Activated CD8-positive, alpha-beta memory T cell treated with anti-CD3 and anti-CD28 coated beads, Interleukin-2, amount 10 ng/mL, durations not matched to agents 7 days and 5 days (primary cell): Measurements from ENCODE around the gene LMO4. TPM values are rescaled to one million over a fixed set of nuclear protein-coding genes. Genes with fewer than 3 reads are reported as not detected.

Source experiments
- ATAC-seq: fragments of 150-1000 bp; cut with Tn5 transposase; one replicate; pipeline ENCODE4 v1.10.0; 2021; ENCODE audit warnings: moderate library complexity
- CTCF ChIA-PET: fragments of 350-600 bp; sonication (Branson Sonifier 250); formaldehyde crosslinking; loops from one replicate; lab custom pipeline; 2021; ENCODE audit warnings: antibody characterized with exemption; lab: Charles Lee
- DNase-seq: peaks from one replicate; pipeline ENCODE4 v3.0.0-alpha.2; 2020
- H3K27ac Mint-ChIP-seq: one replicate; pipeline ENCODE4 v1.8.0; 2021; ENCODE audit warnings: mild to moderate bottlenecking, mixed read lengths
- H3K27me3 Mint-ChIP-seq: one replicate; pipeline ENCODE4 v1.8.0; 2021; ENCODE audit warnings: mixed read lengths
- H3K36me3 Mint-ChIP-seq: one replicate; pipeline ENCODE4 v1.8.0; 2021; ENCODE audit warnings: mild to moderate bottlenecking, mixed read lengths
- H3K4me1 Mint-ChIP-seq: one replicate; pipeline ENCODE4 v1.8.0; 2021; ENCODE audit warnings: mixed read lengths
- H3K4me3 Mint-ChIP-seq: one replicate; pipeline ENCODE4 v1.8.0; 2021; ENCODE audit warnings: mild to moderate bottlenecking, moderate library complexity, mixed read lengths
- H3K9me3 Mint-ChIP-seq: one replicate; pipeline ENCODE4 v1.8.0; 2022; ENCODE audit warnings: low read depth, mixed read lengths
- total RNA-seq, 2 experiments: library from RNA; stranded (reverse); gene quantifications; one replicate each; pipeline ENCODE4 v1.2.3, GENCODE V29; 2021

Gene LMO4
- total RNA-seq, 2 experiments from 2014 or later: 49.2 to 63.7 TPM

DNA sequence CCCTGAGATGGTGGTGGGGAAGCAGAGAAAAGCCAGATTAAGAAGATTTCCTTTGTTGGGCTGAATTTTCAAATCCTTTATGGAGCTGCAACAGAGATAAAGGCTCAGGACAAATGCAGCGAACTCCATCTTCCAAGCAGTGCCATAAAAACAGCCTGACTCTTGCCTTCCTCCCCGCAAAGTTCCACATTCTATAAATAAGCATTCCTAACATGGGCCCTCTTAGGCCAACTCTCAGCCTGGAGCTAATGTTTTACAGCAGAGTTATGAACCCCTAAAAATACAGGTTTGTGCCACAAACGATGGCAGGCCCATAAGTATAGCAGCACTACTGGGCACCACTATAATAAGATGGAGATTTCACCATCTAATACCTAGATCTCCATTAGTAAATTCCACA lies 27.2 kb downstream of the LMO4 start:
- H3K36me3 Mint-ChIP-seq: peaks cover 10% of the 10 kb centered on the region
- CTCF ChIA-PET: no interaction called here
- no peak for ATAC-seq
- H3K9me3 Mint-ChIP-seq: no peaks in the 10 kb centered on the region
- DNase-seq: no peak
- peaks cover 7% of the 10 kb centered on the region for H3K4me1 Mint-ChIP-seq
- H3K4me3 Mint-ChIP-seq: no peak overlapping the region
- H3K27ac Mint-ChIP-seq: no peak overlapping the region
- H3K27me3 Mint-ChIP-seq: no peaks in the 10 kb centered on the region

DNA sequence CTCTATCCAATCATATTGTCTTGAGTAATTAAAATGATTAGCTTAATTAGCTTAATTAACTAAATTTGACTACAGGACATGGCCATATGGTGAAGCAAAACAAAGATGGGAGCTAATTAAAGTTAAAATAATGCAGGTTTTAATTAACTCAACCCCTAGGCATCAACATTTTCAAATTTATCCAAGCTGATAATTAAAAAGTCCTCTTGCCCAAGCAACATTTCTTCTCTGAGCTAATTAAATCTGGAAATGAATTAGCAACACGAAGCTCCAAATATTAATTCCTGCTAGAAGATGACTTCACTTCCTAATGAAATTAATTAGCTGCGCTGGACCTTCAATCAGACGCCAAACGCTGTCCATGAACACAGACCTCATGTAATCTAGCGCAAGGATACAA lies 27.9 kb downstream of the LMO4 start:
- Mint-ChIP-seq H3K4me1 (peaks cover 7% of the 10 kb centered on the region), H3K4me3 (no peak overlapping the region), H3K36me3 (peaks cover 10% of the 10 kb centered on the region), H3K27ac (no peak overlapping the region), H3K9me3 (no peaks in the 10 kb centered on the region), H3K27me3 (no peaks in the 10 kb centered on the region)
- CTCF ChIA-PET: no interaction called here
- DNase-seq (no peak), ATAC-seq (no peak)

DNA sequence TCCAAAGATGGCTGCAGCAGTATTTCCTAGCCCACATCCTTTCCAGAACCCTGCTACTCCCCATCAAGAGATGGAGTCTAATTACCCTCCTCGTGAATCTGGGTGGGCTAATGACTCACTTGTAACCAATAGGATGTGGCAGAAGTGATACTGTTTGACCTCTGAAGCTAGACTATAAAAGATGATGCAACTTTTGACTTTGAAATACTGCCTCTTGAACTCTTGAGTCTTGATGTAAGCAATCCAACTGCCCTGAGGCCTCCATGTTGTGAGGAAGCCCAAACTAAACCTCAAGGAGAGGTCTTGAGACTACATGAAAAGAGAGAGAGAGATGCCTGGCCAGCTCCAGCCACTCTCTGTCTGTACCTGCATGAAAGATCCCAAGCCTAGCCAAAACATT lies 29.5 kb downstream of the LMO4 start:
- H3K27me3 Mint-ChIP-seq: no peaks in the 10 kb centered on the region
- CTCF ChIA-PET: interaction anchor here (1.4 kb wide), 1 partner anchor 24 kb away, joined by 3 read pairs; no protein-coding TSS in a partner anchor

DNA sequence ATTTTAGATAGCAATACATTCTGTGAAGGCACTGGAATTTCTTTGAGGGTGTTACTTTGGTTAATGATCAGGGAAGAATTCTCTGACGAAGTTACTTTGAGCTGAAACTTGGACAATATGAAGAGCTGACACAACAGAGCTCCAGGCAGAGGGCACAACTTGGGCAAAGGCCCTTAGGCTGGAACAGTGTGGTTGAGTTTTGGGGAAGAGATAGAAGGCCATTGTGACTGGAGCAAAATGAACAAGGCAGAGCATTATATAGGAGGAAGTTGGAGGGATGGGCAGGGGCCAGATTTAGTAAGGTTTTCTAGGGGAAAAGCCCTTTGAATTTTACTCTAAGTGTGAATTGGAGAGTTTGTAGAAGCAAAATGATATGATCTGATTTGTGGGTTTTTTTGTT lies 30.9 kb downstream of the LMO4 start:
- no peak for ATAC-seq
- Mint-ChIP-seq H3K27me3 (no peaks in the 10 kb centered on the region), H3K9me3 (no peaks in the 10 kb centered on the region), H3K4me1 (peaks cover 12% of the 10 kb centered on the region), H3K4me3 (no peak overlapping the region), H3K27ac (no peak overlapping the region), H3K36me3 (peaks cover 10% of the 10 kb centered on the region)
- CTCF ChIA-PET: no interaction called here
- no peak for DNase-seq

More for the DNA sequence above, 29.5 kb downstream of the LMO4 start:
- ATAC-seq (no peak), DNase-seq (no peak)
- Mint-ChIP-seq H3K4me3 (no peak overlapping the region), H3K36me3 (peaks cover 10% of the 10 kb centered on the region), H3K27ac (no peak overlapping the region), H3K9me3 (no peaks in the 10 kb centered on the region), H3K4me1 (peaks cover 12% of the 10 kb centered on the region)

DNA sequence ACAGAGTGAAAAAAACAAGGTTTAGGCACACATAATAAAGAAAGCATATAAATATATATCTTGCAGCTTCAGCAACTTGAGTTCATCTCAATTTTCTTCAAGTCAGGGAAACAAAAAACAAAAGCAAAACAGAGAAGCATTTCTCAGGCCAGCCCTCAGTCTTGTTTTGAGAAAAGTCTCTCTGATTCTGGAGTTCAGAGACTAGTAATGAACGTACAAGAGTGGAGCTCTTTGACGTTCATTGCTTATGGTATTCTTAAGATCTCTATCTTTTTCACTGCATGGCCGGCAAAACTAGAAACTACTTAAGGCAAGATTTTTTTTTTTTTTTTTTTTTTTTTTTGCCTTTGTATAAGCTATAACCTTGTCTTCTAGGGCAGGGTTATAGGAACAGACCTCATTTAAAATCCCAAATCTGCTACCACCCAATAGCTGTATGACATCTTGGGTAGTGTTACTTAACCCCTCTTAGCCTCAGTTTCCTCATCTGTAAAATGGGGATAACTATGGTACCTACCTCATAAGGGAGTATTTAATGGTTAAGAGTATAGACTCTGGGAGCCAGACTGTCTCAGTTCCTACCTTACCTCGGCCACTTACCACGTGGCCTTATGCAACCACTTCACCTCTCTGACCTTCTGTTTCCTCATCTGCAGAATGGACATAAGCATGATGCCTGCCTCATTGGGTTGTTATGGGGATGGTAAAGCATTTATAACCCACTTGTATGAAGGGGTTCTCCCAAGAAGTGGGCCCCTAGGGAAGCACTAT lies 33.6 kb downstream of the LMO4 start:
- Mint-ChIP-seq H3K4me1 (peaks cover 12% of the 10 kb centered on the region), H3K27ac (no peak overlapping the region), H3K27me3 (no peaks in the 10 kb centered on the region), H3K4me3 (no peak overlapping the region), H3K36me3 (peaks cover 8% of the 10 kb centered on the region), H3K9me3 (no peaks in the 10 kb centered on the region)
- CTCF ChIA-PET: no interaction called here
- ATAC-seq (no peak), DNase-seq (no peak)

DNA sequence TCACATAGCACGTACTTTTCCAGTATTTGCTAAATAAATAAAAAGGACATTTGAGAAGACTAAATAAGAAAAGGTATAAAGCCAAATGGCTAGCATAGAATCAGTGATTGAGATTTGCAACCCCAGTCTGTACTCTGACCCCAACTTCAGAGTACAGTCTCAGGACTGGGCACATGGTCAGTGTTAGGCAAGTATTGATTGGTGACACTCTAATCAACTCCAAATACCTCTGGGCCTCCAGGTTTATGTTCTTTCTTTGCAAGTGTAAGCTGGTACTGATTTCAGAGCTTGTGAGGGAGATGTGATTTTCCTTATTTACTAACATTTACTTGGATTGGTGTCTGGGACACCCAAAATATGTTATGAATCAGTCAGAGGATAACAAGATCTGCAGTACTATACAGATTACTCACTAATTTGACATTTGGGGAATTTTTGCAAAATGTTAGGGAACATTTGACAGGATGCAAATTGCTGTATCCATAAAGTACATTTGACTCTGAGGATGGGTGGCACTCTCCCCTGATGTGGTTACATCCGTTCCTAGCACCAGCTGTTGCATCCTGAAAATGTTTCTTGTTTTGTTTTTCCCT lies 34.2 kb downstream of the LMO4 start:
- CTCF ChIA-PET: no interaction called here
- ATAC-seq (no peak), DNase-seq (no peak)
- Mint-ChIP-seq H3K4me1 (peaks cover 11% of the 10 kb centered on the region), H3K36me3 (peaks cover 8% of the 10 kb centered on the region), H3K4me3 (no peak overlapping the region), H3K27me3 (no peaks in the 10 kb centered on the region), H3K9me3 (no peaks in the 10 kb centered on the region), H3K27ac (no peak overlapping the region)

DNA sequence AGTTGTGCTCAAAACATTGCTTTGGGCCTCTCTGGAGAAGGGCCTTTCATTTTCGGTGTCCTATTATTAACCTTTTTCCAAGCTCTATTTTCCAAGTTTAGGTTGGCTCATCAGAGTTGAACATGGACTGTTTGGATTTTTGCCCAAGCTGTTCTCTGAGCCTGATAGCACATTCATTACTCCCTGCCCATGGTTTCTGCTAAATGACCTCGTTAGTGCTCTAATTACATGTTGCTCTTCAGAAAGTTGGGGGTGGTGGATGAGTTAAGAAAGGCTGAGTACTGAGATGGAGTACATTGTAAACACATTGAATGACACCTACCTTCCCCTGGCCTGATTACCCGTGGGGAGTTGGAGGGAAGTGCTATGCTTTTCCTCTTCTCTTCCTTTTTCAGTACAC lies 38.9 kb downstream of the LMO4 start:
- ATAC-seq (no peak), DNase-seq (no peak)
- Mint-ChIP-seq H3K4me3 (no peak overlapping the region), H3K4me1 (peaks cover 2% of the 10 kb centered on the region), H3K27ac (no peak overlapping the region), H3K36me3 (peaks cover 2% of the 10 kb centered on the region), H3K9me3 (no peaks in the 10 kb centered on the region), H3K27me3 (no peaks in the 10 kb centered on the region)
- CTCF ChIA-PET: no interaction called here

DNA sequence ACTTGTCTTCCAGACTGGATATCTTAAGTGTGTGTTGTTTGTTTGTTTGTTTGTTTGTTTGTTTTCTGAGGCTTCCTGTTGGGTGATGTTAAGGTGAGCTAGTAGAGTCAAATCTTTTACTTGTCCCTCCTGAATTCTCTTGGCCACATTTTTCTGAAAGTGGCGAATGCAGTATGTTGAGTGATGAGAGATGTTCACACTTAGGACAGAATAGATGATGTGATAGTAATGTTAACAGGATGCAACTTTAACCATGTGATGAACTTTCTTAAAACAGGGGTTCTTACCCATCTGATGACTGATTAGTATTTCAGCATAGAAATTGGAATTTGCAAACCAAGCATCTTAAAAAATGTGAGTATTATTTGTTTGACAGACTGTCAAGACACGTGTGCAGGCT lies 40.2 kb downstream of the LMO4 start:
- no peak for ATAC-seq
- peaks cover 2% of the 10 kb centered on the region for H3K4me1 Mint-ChIP-seq
- H3K9me3 Mint-ChIP-seq: no peaks in the 10 kb centered on the region
- no peak overlapping the region for H3K4me3 Mint-ChIP-seq
- no peak overlapping the region for H3K27ac Mint-ChIP-seq
- CTCF ChIA-PET: no interaction called here
- no peak for DNase-seq
- peaks cover 2% of the 10 kb centered on the region for H3K36me3 Mint-ChIP-seq
- H3K27me3 Mint-ChIP-seq: no peaks in the 10 kb centered on the region

DNA sequence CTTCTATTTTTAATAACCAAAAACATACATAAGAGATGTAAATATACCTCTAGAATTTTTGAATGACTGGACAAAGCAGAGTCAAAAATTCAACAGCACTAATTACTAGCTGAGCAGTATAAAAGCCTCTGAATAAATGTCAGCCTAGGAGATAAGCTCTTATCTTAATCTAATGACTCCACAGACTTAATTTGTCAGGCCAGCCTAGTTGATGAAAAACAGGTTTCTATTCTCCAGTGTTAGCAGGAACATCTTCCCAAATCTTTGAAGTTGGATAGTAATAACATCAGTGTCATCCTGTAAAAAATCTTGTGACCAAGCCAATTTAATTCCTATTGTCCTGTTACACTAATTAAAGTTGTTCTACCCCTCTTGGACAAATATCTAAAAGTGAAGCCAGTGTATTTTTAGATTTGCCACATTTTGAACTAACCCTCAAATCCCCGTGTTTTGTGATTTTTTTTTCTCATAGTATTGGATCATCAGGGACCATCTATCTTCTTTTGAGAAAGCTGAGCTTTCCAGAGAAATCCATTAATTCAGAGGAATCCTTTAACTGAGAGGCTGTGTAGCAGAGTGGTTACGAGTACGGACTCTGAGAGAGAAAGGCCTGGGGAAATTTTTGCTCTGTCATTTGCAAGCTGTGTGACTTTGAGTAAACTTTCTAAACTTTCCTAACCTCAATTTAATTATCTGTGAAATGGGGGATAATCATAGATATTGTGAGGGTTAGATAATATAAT lies 41.2 kb downstream of the LMO4 start:
- Mint-ChIP-seq H3K9me3 (no peaks in the 10 kb centered on the region), H3K27me3 (no peaks in the 10 kb centered on the region), H3K4me3 (no peak overlapping the region), H3K4me1 (peaks cover 2% of the 10 kb centered on the region), H3K36me3 (peaks cover 2% of the 10 kb centered on the region), H3K27ac (no peak overlapping the region)
- ATAC-seq (no peak), DNase-seq (no peak)
- CTCF ChIA-PET: no interaction called here

DNA sequence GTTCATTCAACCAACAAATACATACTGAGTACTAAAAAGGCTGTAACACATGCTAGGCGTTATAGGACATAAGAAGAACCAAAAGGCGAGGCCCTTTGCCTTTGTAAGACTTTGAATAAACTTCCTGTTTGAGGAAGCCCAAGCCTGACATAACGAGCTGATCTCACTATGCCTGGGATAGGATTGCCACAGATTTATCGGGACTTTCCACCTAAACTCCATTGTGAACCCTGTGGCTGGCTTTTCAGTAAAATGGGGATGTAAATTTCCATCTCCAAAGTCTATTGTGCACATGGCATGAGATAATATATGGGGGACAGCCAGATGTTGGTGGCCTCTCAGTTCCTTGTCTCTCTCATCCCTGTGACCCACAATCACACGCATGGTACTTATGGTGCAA lies 41.9 kb downstream of the LMO4 start:
- no peak for DNase-seq
- H3K36me3 Mint-ChIP-seq: peaks cover 2% of the 10 kb centered on the region
- CTCF ChIA-PET: no interaction called here
- no peak for ATAC-seq
- no peaks in the 10 kb centered on the region for H3K27me3 Mint-ChIP-seq
- H3K4me3 Mint-ChIP-seq: no peak overlapping the region
- H3K27ac Mint-ChIP-seq: no peak overlapping the region
- peaks cover 2% of the 10 kb centered on the region for H3K4me1 Mint-ChIP-seq
- H3K9me3 Mint-ChIP-seq: no peaks in the 10 kb centered on the region

DNA sequence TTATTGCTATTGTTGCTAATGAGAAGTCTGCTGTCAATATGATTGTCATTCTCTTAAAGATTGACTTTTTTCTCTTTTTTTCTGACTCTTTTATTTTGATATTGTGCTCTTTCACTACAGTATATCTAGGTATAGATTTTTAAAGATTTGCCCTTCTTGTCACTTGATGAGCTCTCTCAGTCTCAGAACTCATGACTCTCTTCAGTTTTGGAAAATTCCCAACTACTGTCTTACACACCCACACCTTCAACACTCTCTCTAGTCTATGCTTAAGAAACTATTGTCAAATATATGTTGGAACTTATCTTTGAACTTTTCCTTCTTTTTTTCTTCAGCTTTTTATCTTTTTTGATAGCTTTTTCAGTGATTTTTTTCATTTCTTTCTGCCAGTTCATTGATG lies 50.6 kb downstream of the LMO4 start:
- no peak for ATAC-seq
- no peak for DNase-seq
- CTCF ChIA-PET: interaction anchor here (1.1 kb wide), 1 partner anchor 9 kb away, joined by 4 read pairs; no protein-coding TSS in a partner anchor
- peaks cover 11% of the 10 kb centered on the region for H3K9me3 Mint-ChIP-seq
- H3K27ac Mint-ChIP-seq: no peak overlapping the region
- H3K4me1 Mint-ChIP-seq: no peaks in the 10 kb centered on the region
- no peaks in the 10 kb centered on the region for H3K27me3 Mint-ChIP-seq
- no peak overlapping the region for H3K4me3 Mint-ChIP-seq
- peaks cover 6% of the 10 kb centered on the region for H3K36me3 Mint-ChIP-seq

DNA sequence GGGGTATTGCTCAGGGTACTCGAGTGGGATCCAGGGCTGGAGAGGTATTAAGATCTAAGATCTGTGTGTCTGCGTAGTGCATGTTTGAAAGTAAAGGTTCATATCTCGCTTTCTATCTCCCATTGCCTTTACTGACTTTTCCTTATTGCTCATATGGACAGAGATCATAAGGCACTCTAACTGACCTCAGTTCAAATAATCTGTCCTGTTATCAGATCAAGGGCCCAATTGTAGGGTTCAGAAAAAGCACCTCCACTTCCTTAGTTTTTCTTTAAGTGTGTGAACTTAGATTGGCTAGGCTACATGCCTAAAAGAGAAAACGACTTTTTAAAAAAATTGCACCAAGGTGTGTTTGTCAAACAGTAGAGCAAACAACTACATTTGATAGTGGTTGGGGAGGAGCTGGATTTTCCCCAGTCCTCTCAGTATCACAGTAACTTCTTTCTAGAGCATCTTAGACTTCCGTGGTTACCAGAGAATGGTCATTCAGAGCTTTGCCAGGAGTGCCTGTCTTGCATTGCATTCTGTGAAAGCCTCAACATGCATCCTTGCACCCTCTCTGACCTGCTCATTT lies 57.6 kb downstream of the LMO4 start:
- Mint-ChIP-seq H3K4me1 (no peaks in the 10 kb centered on the region), H3K36me3 (no peaks in the 10 kb centered on the region), H3K9me3 (no peaks in the 10 kb centered on the region), H3K27me3 (no peaks in the 10 kb centered on the region), H3K27ac (no peak overlapping the region), H3K4me3 (no peak overlapping the region)
- CTCF ChIA-PET: no interaction called here
- ATAC-seq (no peak), DNase-seq (no peak)

DNA sequence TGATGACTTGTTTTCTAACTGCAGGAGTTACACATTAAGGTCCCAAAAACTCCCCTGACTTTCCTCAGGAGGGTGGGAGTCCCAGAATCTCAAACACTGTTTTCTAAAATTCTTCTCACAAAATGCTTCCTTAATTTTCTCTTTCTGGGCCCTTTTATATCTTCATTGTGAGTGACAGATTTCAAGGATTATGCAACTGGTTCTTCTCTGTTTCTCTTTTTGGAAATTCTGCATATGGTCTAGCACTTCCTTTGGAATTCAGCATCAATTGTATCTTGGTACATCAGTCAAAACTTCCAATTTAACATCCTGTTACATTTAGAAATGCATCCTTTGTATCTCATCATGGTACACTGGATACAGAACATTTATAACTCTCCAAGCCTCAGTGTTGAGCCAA lies 59.7 kb downstream of the LMO4 start:
- Mint-ChIP-seq H3K27me3 (no peaks in the 10 kb centered on the region), H3K9me3 (no peaks in the 10 kb centered on the region), H3K36me3 (no peaks in the 10 kb centered on the region), H3K27ac (no peak overlapping the region), H3K4me1 (no peaks in the 10 kb centered on the region), H3K4me3 (no peak overlapping the region)
- no peak for ATAC-seq
- DNase-seq: no peak
- CTCF ChIA-PET: interaction anchor here (1.0 kb wide), 1 partner anchor 9 kb away, joined by 4 read pairs; no protein-coding TSS in a partner anchor
